Measurements from ENCODE around the gene CSK. TPM values are rescaled to one million over a fixed set of nuclear protein-coding genes. Genes with fewer than 3 reads are reported as not detected.

The CSK gene
- total RNA-seq, 4 donors from 2014 or later, result 8.4 to 23.1 (median 18.2) TPM

GRCh38 chr15:74804935-74805334 is 23.1 kb downstream of the CSK start:
- 40 to 52% methylated on average over 1 to 3 of the region's 6 CpGs for WGBS, 2 donors (ENCODE audit: low coverage in 1 of 2)
- Histone ChIP-seq H3K36me3 (peaks cover 0 to 43% of the 10 kb centered on the region in 2 donors), H3K9me3 (no peaks in the 10 kb centered on the region), H3K27me3 (peaks cover 11% of the 10 kb centered on the region), H3K4me1 (peaks cover 0 to 8% (median 5%) of the 10 kb centered on the region in 3 donors), H3K4me3 (no peak overlapping the region), H3K27ac (no peak overlapping the region)
- no peak for ATAC-seq
- TF ChIP-seq CTCF (IDR thresholded peaks at IDR 0.05) (no peak), POLR2A (IDR thresholded peaks at IDR 0.05) (no peak), POLR2AphosphoS5 (IDR thresholded peaks at IDR 0.05) (no peak), EP300 (IDR thresholded peaks at IDR 0.05) (no peak)

DNA sequence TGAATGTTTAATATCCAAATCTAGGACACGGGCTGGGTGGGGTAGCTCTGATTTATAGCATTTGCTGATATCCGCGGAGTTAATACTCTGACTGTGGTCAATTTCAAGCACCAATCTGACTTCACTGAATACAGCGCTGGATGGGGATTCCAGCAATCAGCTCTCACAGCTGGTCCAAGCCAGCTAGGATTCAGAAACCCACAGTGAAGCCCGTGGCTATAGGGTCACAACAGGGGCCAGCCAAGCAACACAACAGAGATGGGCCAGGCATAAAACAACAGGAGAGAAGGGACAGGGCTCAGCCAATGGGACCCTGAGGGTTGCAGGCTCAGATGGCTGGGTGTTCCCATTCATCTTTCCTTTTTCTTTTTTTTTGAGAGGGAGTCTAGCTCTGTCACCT is 25.4 kb downstream of the CSK start:
- no peak for TF ChIP-seq CTCF (IDR thresholded peaks at IDR 0.05)
- WGBS, 2 donors (ENCODE audit: low coverage in 1 of 2), result 53% methylated on average over 5 of the region's 5 CpGs; no CpG with 5 or more reads in 1 of the 2 donors
- Histone ChIP-seq H3K4me3 (no peak overlapping the region), H3K4me1 (no peaks in the 10 kb centered on the region), H3K9me3 (no peaks in the 10 kb centered on the region), H3K27ac (no peak overlapping the region), H3K36me3 (peaks cover 0 to 19% of the 10 kb centered on the region in 2 donors), H3K27me3 (peaks cover 13% of the 10 kb centered on the region)
- no peak for ATAC-seq

DNA sequence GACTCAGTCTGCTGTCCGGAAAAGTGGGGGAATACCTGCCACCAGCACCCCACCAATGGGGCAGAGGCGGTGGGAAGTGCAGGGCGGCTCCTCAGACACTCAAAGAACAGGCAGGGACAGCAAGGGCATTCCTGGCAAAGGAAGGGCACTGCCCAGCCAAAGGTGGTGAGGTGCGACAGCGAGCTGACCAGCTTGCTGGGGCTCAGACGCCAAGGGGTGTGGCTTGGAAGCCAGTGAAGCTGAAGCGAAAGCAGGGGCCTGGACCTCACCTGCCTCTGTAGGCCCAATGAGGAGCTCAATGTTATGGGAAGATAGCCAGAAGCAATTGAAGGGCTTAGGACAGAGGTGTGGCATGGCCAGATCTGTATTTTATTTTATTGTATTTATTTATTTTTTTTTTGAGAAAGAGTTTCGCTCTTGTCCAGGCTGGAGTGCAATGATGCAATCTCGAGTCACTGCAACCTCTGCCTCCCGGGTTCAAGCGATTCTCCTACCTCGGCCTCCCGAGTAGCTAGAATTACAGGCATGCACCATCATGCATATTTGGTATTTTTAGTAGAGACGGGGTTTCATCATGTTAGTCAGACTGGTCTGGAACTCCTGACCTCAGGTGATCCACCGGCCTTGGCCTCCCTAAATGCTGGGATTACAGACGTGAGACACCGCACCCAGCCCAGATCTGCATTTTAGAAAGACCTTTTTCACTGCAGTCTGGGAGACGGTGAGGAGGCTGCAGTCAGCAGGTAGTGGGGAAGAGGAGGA is 26.4 kb downstream of the CSK start:
- 81 to 83% methylated on average over 1 to 9 of the region's 18 CpGs for WGBS, 2 donors (ENCODE audit: low coverage in 1 of 2)
- no peak for ATAC-seq
- H3K27me3 ChIP-seq, result peaks cover 18% of the 10 kb centered on the region
- peaks cover 0 to 9% of the 10 kb centered on the region in 2 donors for H3K36me3 ChIP-seq
- no peak overlapping the region for H3K4me3 ChIP-seq
- H3K9me3 ChIP-seq, result no peaks in the 10 kb centered on the region
- no peaks in the 10 kb centered on the region for H3K4me1 ChIP-seq
- TF ChIP-seq EP300 (IDR thresholded peaks at IDR 0.05), result no peak
- TF ChIP-seq POLR2A (IDR thresholded peaks at IDR 0.05), result no peak
- no peak for TF ChIP-seq CTCF (IDR thresholded peaks at IDR 0.05)
- no peak for TF ChIP-seq POLR2AphosphoS5 (IDR thresholded peaks at IDR 0.05)
- H3K27ac ChIP-seq, result no peak overlapping the region

- no peak overlapping the region for H3K4me3 ChIP-seq
- ATAC-seq, result no peak
- H3K27ac ChIP-seq, result no peak overlapping the region
- H3K27me3 ChIP-seq, result peaks cover 18% of the 10 kb centered on the region
- no peak for TF ChIP-seq EP300 (IDR thresholded peaks at IDR 0.05)
- TF ChIP-seq CTCF (IDR thresholded peaks at IDR 0.05), result no peak
- TF ChIP-seq POLR2AphosphoS5 (IDR thresholded peaks at IDR 0.05), result no peak
- TF ChIP-seq POLR2A (IDR thresholded peaks at IDR 0.05), result no peak
- 59 to 63% methylated on average over 3 to 4 of the region's 4 CpGs for WGBS, 2 donors (ENCODE audit: low coverage in 1 of 2)
- no peaks in the 10 kb centered on the region for H3K9me3 ChIP-seq
- peaks cover 0 to 4% of the 10 kb centered on the region in 2 donors for H3K36me3 ChIP-seq
- no peaks in the 10 kb centered on the region for H3K4me1 ChIP-seq
Measured at GRCh38 chr15:74808840-74809229, 27.0 kb downstream of the CSK start.

- peaks cover 18% of the 10 kb centered on the region for H3K27me3 ChIP-seq
- WGBS, 2 donors (ENCODE audit: low coverage in 1 of 2), result 72 to 84% methylated on average over 3 to 5 of the region's 5 CpGs
- no peak for ATAC-seq
Measured at GRCh38 chr15:74809242-74809641, 27.4 kb downstream of the CSK start.

More at GRCh38 chr15:74809242-74809641, 27.4 kb downstream of the CSK start:
- no peak overlapping the region for H3K27ac ChIP-seq
- no peaks in the 10 kb centered on the region for H3K9me3 ChIP-seq
- H3K36me3 ChIP-seq, result no peaks in the 10 kb centered on the region
- H3K4me3 ChIP-seq, result no peak overlapping the region
- H3K4me1 ChIP-seq, result no peaks in the 10 kb centered on the region
- TF ChIP-seq CTCF (IDR thresholded peaks at IDR 0.05) (no peak), EP300 (IDR thresholded peaks at IDR 0.05) (no peak), POLR2AphosphoS5 (IDR thresholded peaks at IDR 0.05) (no peak), POLR2A (IDR thresholded peaks at IDR 0.05) (no peak)
